HG03060 (cell line): ENCODE results near the gene EPS15.
A peak's percentile ranks its signal among the peaks of the same experiment; 100 is the strongest.

Experiments
- ATAC-seq: cut with Tn5 transposase; IDR thresholded peaks from one replicate; pipeline ENCODE4 v1.9.1; 2021; ENCODE audit warnings: low read depth, moderate number of reproducible peaks; ENCODE audit not compliant: unreplicated experiment

The EPS15 gene

DNA sequence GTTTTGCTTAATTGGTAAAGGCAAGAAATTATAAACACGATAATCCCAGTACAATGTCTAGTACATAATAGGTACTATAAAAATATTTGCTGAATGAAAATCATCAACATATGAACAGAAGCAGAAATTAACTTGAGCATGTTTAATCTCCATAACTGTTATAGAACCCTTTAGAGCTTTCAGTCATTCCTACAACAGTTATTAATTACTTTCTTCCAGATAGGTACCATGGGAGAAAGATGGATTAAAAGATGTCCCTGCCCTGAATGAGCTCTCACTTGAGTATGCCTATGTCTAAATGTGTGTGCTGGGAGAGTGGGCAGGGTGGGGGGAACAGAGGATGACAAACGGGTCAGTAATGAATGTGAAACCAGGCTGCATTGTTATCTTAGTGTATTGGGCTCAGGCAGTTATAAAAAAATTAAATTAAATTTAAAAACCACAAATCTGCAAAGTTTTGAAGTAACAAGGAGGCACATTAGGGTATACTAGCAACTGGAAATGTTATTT lies 2.4 kb downstream of the EPS15 start:
- no peak for ATAC-seq

DNA sequence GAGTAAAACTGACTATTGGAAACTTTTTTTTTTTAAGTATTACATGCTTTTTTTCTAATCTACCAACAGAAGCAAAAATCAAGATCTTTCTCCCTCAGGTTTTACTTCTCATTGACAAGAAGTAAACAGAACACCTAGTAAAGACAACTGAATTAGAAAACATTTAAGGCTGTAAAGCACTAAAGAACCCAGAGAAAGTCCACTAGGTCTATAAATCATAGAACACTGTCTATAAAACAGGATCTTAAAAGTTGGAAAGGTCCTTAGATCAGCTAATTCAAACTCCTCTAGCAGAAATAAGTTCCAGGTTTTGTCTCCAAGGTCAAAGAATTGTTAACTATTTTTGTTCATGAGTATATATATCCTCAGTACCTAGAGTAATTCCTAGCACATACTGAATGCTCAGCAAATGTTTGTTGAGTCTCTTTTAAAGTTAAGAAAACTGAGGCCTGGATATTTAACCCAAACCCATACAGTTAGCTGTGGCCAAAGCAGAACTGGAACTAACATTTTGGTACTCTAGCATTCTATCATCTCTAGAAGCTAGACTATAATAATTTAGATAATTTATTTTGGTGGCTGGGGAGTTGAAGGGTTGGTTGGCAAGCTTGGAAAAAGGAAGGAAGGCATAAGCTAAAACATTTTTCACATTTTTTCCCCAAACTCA lies 3.0 kb downstream of the EPS15 start:
- no peak for ATAC-seq

DNA sequence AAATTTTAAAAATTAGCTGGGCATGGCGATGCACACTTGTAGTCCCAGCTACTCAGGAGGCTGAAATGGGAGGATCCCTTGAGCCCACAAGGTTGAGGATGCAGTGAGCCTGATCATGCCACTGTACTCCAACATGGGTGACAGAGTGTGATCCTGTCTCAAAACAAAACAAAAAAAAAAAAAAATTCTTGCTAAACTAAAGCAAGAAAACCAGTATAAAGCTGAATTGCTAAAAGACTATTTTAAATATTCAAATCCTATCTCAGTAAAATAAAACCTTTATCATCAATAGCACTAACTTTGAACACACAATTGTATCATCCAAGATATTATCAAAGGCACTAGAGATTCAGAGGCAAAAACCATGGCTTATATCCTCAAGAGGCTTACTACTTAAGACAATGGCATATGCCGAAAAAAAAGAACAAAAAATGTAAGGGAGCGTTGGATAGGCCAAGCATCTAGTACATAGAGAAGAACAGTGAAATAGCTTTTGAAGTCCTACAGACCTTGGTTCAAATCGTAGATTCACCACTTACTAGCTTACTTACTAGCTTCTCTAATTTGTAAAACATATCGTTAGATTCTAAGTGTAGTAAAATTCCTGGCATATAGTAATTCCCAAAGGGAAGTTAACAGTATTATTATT lies 3.6 kb downstream of the EPS15 start:
- ATAC-seq = no peak

DNA sequence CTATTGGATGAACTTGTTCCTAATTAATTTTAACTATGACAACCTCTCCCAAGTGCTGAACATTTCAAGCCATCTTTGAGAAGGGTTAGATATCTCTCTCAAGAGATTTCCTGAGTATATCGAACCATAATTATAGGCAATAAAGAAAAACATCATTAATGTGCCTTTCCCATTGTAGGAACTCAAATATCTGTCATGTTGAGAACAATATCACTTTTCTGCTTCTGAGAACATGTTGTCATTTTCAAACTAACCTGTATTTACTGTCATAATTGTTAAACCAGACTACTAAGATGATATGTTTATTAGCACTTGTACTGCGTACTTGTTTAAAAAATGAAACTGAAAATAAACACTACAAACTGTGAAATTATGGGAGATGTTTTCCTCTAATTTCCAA lies 4.3 kb downstream of the EPS15 start:
- no peak for ATAC-seq

DNA sequence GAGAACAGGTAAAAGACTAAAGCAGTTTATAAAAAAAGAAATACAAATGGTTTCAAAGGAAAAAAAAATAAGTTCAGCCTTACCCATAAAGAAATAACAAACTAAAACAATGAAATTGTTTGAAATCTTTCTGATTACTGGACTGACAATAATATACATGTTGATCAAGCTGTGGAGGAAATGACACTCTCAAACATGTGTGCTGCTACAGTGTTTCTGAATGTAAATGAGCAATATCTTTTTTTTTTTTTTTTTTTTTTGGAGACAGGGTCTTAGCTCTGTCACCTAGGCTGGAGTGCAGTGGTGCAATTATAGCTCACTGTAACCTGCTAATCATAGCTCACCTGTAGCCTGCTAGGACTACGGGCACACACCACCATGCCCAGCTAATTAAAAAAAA lies 6.5 kb downstream of the EPS15 start:
- ATAC-seq = no peak

DNA sequence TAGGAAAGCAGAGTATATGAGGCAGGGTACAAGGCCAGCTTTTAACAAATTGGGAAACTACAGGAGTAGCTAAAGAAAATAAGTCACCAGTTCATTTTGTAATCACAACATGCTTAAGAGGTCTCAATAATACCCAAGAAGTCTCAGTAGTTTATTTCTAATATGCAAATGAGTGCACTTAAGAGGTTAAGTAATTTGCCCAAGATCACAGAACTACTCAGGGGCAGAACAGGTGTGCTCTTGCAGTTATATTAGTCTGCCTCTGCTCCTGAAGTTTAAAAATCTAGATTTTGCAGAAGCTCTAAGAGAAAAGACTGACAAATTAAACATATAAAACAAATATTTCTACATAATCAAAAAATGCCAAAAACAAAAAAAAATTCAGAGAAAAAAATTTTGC lies 6.9 kb downstream of the EPS15 start:
- no peak for ATAC-seq

DNA sequence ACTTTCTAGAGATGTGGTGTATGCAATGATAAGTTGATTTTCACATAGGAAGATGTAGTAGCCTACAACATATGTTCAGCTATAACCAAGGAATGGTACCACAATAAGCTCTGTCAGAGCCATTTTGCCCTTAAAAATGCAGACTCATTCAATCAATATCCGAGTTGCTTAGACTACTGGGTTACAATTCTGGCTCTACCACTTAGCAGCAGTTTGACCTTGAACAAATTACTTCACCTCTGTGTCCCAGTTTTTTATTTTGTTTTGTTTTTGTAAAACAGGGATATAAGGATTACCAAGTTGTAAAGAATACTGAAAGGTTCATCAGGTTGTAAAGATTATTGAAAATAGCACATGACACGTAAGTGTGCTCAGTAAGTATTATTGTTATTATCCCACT lies 9.3 kb downstream of the EPS15 start:
- ATAC-seq = no peak

DNA sequence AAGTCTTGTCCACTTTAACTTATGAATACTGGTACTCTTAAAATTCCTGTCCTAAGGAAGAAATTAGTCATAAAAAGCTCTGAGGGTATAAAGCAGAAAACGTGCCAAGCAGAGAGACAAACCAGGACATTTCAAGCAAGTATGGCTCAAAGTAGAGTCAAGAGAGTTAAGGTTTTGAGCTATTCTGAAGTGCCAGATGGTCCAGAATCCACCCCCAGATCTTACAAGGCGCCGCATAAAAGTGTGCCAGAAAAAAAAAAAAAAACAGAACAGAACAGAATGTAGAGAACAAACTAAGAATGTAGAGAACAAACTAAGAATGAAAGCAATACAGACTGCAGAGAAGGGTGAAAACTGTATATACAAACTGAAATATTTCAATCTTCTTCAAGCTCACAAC lies 12.5 kb downstream of the EPS15 start:
- ATAC-seq = no peak

DNA sequence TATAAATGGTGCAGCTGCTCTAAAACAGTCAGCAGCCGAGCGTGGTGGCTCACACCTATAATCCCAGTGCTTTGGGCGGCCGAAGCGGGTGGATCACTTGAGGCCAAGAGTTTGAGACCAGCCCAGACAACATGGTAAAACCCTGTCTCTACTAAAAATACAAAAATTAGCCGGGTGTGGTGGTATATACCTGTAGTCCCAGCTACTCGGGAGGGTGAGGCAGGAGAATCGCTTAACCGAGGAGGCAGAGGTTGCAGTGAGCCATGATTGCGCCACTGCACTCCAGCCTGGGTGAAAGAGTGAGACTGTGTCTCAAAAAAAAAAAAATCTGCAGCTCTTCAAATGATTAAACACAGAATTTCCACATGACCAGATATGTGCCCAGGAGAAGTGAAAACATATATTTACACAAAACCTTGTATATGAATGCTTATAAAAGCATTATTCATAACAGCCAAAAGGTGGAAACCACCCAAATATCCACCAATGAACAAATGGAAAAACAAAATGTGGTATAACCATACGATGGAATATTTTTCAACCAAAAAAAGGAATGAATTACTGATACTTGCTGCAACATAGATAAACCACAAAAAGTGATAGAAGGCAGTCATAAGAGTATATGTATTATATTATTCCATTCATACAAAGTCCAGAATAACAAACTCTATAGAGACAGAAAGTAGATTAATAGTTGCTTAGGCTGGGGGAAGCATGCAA lies 14.1 kb downstream of the EPS15 start:
- ATAC-seq = peak; percentile 31

DNA sequence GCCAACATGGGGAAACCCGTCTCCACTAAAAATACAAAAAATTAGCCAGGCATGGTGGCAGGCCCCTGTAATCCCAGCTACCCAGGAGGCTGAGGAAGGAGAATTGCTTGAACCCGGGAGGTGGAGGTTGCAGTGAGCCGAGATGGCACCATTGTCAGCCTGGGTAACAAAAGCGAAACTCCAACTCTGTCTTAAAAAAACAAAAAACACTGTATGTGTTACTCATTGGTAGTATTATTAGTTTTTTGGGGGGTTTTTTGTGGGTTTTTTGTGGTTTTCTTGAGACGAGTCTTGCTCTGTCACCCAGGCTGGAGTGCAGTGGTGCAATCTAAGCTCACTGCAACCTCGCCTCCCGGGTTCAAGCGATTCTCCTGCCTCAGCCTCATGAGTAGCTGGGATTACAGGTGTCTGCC lies 17.8 kb downstream of the EPS15 start:
- ATAC-seq = peak; percentile 47

DNA sequence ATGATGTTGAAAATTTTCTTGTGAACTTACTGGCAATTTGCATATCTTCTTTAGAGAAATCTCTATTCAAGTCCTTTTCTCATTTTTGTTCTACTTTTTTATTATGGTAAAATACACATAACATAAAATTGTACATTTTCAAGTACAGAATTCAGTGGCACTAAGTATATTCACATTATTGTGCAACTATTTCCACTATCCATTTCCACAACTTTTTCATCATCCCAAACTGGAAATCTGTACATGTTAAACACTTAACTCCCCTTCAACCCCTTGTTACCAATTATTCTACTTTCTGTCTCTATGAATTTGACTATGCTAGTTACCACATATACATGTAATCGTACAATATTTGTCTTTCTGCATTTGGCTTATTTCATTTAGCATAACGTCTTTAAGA lies 19.4 kb downstream of the EPS15 start:
- ATAC-seq = no peak

DNA sequence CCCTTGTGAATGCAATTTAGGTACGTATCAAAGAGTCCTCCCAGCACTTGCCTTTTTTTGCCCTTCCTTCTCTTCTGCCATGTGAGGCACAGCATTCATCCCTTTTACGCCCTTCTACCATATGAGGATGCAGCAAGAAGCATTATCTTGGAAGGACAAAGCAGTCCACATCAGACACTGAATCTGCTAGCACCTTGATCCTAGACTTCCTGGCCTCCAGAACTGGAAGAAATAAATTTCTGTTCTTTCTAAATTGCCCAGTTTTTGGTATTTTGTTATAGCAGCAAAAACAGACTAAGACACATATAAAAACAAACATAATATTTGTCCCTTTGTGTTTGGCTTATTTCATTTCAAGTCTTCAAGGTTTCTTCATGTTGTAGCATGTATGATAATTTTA lies 20.1 kb downstream of the EPS15 start:
- no peak for ATAC-seq

DNA sequence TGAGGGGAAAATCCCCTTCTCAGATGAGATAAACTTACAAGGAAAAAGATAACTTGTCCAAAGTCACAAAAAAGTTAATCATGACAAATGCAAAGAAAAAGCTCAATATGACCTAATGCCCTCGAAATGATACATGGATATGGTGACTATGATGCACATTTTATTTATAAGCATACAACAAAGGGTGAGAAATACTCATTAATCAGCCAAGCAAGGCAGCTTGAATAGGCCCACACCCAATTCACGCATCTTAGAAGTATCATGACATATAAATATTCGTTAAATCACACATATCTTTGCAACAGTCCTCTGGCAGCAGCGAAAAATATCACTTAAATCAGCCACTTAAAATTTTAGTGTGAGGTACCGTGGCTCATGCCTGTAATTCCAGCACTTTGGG lies 21.7 kb downstream of the EPS15 start:
- no peak for ATAC-seq

DNA sequence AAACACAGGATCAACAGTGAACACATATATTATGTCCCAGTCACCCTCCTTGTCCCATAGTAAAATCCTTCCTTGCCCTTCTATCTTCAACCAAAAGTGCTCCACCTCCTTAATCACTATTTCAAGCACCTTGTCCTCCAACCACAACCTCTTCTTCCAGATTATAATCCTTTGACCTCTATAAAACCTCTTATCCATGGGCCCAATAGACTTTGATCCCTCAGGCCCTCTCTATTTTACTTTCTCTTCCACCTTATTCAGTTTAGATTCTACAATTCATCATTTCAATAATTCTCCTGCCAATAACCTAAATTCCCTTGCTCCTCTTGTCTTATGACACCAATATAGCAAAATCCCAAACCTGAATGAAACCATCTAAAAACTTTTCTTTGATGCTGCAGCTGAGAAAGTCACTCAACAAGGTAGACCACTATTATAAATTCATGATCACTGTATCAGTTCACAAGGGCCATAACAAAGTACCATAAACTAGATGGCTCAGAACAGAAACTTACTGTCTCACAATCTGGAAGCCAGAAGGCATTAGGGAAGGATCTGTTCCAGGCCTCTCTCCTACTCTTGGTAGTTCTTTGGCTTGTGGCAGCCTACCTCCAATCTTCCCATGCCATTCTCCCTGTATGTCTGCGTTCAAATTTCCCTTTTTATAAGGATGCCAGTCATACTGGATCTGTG lies 24.8 kb downstream of the EPS15 start:
- ATAC-seq = no peak

DNA sequence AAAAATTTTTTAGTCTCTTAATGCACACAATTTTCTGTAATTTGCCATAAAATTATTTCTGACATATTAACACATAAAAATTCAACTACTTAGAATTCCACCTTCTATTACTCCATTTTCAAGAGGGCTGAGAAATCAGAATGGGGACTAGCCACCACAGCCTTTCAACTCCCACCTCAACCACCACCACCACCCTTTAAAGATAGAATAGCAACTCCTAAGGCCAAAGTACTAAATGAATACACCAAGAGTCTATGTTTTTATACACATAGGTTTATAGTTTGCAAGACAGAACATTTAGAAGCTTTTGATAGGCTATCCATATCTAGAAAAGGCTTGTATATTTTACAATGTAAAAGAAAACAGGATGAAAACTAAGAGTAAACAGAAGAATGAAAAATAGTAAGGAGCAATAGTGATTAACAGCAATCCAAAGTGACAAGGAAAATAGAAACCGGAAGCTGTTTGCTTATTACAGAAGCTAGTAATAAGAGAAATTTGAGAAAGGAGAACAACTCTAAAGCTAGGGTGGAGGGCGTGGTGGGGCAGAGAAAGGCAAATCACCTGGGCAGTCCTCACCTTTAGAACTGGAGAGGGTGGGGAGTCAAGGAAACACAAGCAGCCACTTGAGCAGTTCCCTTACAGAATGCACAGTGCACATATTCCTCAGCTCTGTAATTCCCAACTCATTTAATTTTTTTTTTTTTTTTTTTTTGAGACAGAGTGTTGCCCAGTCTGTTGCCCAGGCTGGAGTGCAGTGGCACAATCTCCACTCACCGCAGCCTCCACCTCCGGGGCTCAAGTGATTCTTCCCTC lies 27.7 kb downstream of the EPS15 start:
- no peak for ATAC-seq

DNA sequence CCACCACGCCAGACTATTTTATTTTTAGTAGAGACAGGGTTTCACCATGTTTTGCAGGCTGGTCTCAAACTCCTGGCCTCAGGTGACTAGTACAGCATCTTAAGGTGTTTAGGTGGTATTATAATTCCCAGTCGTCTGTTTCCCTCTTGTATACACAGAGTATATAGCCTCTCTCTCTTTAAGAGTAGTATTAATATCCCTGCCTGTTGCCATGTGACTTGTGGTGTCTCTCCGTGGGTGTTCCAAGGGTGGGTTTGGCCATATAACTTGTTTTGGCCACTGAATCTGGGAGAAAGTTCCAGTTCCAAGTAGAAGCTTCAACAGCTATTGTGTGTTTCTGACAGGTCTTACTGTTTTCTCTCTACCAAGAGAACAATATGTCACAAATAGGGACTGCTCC lies 29.6 kb downstream of the EPS15 start:
- ATAC-seq = no peak

DNA sequence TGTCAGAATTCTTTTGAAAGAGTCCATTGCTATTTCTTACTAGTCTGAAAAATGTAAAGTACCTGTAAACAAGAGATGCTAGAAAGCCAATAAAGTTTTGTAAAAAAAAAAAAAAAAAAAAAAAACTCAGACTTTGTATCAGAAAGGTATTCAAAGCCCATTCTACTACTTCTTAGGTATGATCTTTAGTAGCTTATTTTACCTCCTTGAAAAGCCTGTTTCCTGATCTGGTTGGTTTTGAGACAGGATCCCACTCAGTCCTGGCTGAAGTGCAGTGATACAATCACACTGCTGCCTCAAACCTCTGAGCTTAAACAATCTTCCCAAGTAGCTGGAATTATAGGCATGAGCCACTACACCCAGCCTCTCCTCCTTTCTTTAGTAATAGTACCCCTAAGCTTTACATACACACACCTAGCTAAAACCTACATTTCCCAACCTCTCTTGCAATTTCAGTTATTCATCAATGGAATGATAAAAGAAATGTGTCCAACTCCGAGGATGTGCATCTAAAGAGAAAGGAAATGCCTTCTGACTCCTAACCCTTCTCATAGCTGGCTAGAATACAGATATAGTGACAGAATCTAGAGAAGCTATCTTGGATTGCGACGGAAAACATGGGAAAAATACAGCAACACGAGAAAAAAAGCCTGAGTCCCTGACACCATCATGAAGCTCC lies 30.6 kb downstream of the EPS15 start:
- ATAC-seq = no peak

DNA sequence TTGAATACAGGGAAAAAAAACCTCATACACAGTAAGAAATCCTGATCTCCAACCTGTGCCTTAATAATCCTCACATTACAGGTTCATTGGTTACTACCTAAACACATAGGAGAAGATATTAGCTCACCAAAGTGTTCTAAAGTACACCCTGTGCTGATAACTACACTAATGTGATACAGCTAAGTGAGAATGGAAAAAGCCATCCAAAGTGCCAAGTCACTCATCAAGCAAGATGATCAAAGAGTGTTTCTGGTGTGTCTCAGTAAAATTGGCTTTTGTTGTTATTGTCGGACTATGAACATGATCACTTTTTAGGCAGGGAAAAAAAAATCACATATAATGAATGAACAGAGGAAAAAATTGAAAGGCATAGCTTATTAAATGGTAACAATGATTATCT lies 31.4 kb downstream of the EPS15 start:
- ATAC-seq = no peak

DNA sequence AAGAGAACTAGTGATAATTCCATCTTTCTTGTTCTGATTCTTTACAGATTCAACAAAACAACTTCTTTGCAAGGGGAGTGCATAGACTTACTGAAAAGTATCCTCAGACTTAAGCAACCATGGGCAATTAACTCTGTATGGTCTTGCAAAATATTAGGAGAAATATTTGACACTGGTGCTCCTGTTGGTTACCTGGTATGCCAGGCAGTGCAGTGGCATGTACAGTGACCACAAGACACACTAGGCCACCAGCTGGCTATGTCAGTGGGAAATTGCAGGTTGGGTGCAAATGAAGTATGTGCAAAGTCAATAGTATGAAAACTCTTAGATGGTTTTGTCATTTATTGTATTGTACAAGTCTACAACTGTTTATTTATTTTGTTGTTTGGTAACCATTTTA lies 34.5 kb downstream of the EPS15 start:
- ATAC-seq = no peak

DNA sequence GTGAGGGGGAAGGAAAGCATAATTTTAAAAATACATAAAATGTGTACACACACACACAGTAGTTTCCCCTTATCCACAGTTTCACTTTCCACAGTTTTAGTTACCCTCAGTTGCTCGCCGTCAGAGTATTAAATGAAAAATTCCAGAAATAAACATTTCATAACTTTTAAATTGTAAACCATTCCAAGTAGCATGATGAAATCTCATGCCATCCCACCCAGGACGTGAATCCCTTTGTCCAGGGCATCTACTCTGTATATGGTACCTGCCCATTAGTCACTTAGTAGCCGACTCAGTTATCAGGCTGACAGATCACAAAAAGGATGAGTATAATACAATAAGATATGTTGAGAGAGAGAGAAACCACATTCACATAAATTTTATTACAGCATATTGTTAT lies 36.2 kb downstream of the EPS15 start:
- ATAC-seq = no peak
